ENCODE results near the gene SGCA. TPM values are rescaled to one million over a fixed set of nuclear protein-coding genes. Genes with fewer than 3 reads are reported as not detected.

Gene SGCA
- total and polyA plus RNA-seq, 7 donors = 2.5 to 80.1 (median 27.3) TPM

DNA sequence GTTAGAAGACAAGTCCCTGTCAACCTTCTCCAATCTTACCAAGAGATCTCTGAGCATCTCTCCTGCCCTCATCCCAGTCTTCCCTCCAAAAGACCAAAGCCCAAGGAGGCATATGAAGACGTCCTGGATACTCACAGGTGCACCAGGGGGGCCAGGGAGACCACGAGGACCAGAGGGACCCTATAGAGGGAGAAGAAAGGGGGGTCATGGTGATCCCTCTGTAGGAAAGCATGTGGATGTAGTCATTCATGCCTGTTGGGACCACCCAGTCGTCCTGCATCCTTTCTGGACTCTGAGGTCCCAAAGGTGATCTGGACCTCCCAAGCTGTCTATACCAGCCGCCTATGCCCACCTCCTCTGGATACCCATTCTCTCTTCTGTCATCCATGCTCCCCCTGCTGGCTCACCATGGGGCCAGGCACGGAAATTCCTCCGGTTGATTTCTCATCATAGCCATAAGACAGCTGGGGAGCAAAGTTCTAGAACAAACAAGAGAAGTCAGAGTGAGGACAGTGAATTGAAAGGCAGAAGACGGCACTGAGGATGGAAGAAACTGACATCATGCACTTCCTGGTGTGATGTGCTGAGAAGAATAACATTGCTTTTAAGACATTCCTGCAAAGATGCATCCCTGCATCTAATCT, 32.3 kb downstream of the SGCA start:
- WGBS, 2 donors = 10 to 17% methylated on average over 7 of the region's 7 CpGs
- H3K27ac ChIP-seq = peak overlapping the region; percentile 87 to 99 (median 96)
- TF ChIP-seq POLR2A (IDR thresholded peaks at IDR 0.05) = no peak
- TF ChIP-seq, protein P1, sequence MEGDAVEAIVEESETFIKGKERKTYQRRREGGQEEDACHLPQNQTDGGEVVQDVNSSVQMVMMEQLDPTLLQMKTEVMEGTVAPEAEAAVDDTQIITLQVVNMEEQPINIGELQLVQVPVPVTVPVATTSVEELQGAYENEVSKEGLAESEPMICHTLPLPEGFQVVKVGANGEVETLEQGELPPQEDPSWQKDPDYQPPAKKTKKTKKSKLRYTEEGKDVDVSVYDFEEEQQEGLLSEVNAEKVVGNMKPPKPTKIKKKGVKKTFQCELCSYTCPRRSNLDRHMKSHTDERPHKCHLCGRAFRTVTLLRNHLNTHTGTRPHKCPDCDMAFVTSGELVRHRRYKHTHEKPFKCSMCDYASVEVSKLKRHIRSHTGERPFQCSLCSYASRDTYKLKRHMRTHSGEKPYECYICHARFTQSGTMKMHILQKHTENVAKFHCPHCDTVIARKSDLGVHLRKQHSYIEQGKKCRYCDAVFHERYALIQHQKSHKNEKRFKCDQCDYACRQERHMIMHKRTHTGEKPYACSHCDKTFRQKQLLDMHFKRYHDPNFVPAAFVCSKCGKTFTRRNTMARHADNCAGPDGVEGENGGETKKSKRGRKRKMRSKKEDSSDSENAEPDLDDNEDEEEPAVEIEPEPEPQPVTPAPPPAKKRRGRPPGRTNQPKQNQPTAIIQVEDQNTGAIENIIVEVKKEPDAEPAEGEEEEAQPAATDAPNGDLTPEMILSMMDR (IDR thresholded peaks at IDR 0.05) = peak; percentile 45 to 72 (median 60)
- H3K9me3 ChIP-seq = no peaks in the 10 kb centered on the region
- peaks cover 51 to 65% (median 54%) of the 10 kb centered on the region in 4 donors for H3K36me3 ChIP-seq
- H3K4me3 ChIP-seq = peak overlapping the region in 1 of 4 donors; percentile 82
- no peaks in the 10 kb centered on the region for H3K27me3 ChIP-seq
- H3K4me1 ChIP-seq = peaks cover 0 to 82% (median 67%) of the 10 kb centered on the region in 4 donors
- intact Hi-C loops (cut with DNase I) = loop anchor here (2.0 kb wide), 2 partner anchors 19 to 29 kb away; no protein-coding TSS in a partner anchor
- DNase-seq = peak; percentile 85

- H3K4me3 ChIP-seq = peak overlapping the region; percentile 69 to 93 (median 77)
- H3K27me3 ChIP-seq = no peaks in the 10 kb centered on the region
- intact Hi-C loops (cut with DNase I) = loop anchor here (2.0 kb wide), 2 partner anchors 21 to 31 kb away; no protein-coding TSS in a partner anchor
- peak overlapping the region; percentile 87 to 99 (median 96) for H3K27ac ChIP-seq
- no peaks in the 10 kb centered on the region for H3K9me3 ChIP-seq
- WGBS, 2 donors = 21 to 39% methylated on average over 41 of the region's 41 CpGs
- DNase-seq = peak; percentile 76
- peaks cover 40 to 53% (median 43%) of the 10 kb centered on the region in 4 donors for H3K36me3 ChIP-seq
- no peak for TF ChIP-seq POLR2AphosphoS5 (IDR thresholded peaks at IDR 0.05)
- TF ChIP-seq EP300 (IDR thresholded peaks at IDR 0.05) = no peak
- no peak for TF ChIP-seq POLR2A (IDR thresholded peaks at IDR 0.05)
- TF ChIP-seq, protein P1 (IDR thresholded peaks at IDR 0.05) = no peak
- peaks cover 0 to 83% (median 74%) of the 10 kb centered on the region in 4 donors for H3K4me1 ChIP-seq
Measured at GRCh38 chr17:50199211-50199802, 33.5 kb downstream of the SGCA start.

GRCh38 chr17:50199803-50200456, 34.1 kb downstream of the SGCA start:
- DNase-seq = peak; percentile 99
- 0 to 1% methylated on average over 36 of the region's 36 CpGs for WGBS, 2 donors
- Histone ChIP-seq H3K4me1 (peaks cover 0 to 83% (median 78%) of the 10 kb centered on the region in 4 donors), H3K27me3 (no peaks in the 10 kb centered on the region), H3K36me3 (peaks cover 33 to 47% (median 37%) of the 10 kb centered on the region in 4 donors), H3K27ac (peak overlapping the region; percentile 87 to 99 (median 96)), H3K9me3 (no peaks in the 10 kb centered on the region), H3K4me3 (peak overlapping the region; percentile 69 to 93 (median 77))
- intact Hi-C loops (cut with DNase I) = loop anchor here (1.0 to 2.0 kb wide), 5 partner anchors 21 to 97 kb away; no protein-coding TSS in a partner anchor
- TF ChIP-seq POLR2AphosphoS5 (IDR thresholded peaks at IDR 0.05) = peak; percentile 69 to 93 (median 84)
- TF ChIP-seq, protein P1 (IDR thresholded peaks at IDR 0.05) = no peak
- TF ChIP-seq POLR2A (IDR thresholded peaks at IDR 0.05) = peak in 1 of 2 donors; percentile 8
- TF ChIP-seq EP300 (IDR thresholded peaks at IDR 0.05) = peak in 3 of 4 donors; percentile 78 to 87 (median 82)

DNA sequence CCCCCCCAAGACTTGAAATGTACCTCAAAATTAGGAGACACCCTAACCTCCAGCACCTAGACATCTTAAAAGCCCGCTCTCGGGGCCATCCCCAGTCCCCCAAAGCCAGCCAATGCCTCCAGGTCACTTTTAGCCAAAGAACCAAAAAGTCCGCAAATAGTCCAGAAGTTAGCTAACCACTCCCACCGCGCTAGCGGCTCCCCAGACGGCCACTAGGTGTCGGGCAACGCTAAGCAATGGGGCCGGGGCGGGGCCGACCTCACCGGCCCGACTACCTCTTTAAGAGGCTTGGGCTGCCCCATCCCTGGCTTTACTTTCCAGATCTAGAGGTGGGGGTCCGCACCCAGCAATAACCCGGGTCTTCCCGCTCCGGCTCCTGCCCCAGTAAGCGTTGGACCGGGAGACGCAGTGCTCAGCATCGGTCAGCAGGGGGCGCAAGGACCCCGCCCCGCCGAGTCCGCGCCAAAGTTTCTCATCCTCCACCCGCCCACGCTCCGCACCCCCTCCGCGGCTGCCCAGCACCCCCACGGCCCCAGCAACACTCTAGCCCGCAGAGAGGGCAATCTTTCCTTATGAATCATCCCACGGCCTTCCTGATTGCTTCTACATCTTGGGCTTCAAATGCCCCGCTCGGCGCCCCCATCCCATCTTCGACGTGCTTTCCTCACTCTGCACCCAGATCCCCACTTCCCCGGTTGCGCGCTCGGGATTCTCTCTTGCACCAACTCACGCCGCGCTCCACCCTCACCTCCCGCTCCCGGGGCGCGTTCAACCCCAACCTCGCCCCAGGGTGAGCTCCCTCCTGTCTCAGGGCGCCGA, 34.9 kb downstream of the SGCA start:
- intact Hi-C loops (cut with DNase I) = loop anchor here (1.0 kb wide), 3 partner anchors 73 to 97 kb away; no protein-coding TSS in a partner anchor
- H3K4me1 ChIP-seq = peaks cover 0 to 83% (median 77%) of the 10 kb centered on the region in 4 donors
- H3K4me3 ChIP-seq = peak overlapping the region; percentile 69 to 93 (median 77)
- TF ChIP-seq EP300 (IDR thresholded peaks at IDR 0.05) (peak in 1 of 4 donors; percentile 2), POLR2AphosphoS5 (IDR thresholded peaks at IDR 0.05) (peak in 2 of 4 donors; percentile 41 to 42), POLR2A (IDR thresholded peaks at IDR 0.05) (no peak)
- TF ChIP-seq, protein P1 (IDR thresholded peaks at IDR 0.05) = peak; percentile 100
- no peaks in the 10 kb centered on the region for H3K9me3 ChIP-seq
- DNase-seq = peak; percentile 98
- 1 to 2% methylated on average over 55 of the region's 55 CpGs for WGBS, 2 donors
- peak overlapping the region; percentile 87 to 99 (median 96) for H3K27ac ChIP-seq
- peaks cover 26 to 39% (median 30%) of the 10 kb centered on the region in 4 donors for H3K36me3 ChIP-seq
- H3K27me3 ChIP-seq = no peaks in the 10 kb centered on the region
